ENCODE results near the gene FIBCD1. TPM values are rescaled to one million over a fixed set of nuclear protein-coding genes. Genes with fewer than 3 reads are reported as not detected.

FIBCD1 gene
- polyA plus RNA-seq, 1 donor = not detected

GRCh38 chr9:130860458-130861316, 78.4 kb downstream of the FIBCD1 start:
- no peak for DNase-seq (ENCODE audit: low read depth)

- DNase-seq (ENCODE audit: low read depth) = no peak
Measured at GRCh38 chr9:130858739-130859705, 80.0 kb downstream of the FIBCD1 start.

- DNase-seq (ENCODE audit: low read depth) = no peak
Measured at GRCh38 chr9:130857864-130858738, 80.9 kb downstream of the FIBCD1 start.

- no peak for DNase-seq (ENCODE audit: low read depth)
Measured at GRCh38 chr9:130856474-130856873, 82.6 kb downstream of the FIBCD1 start.

GRCh38 chr9:130854835-130855234, 84.2 kb downstream of the FIBCD1 start:
- DNase-seq (ENCODE audit: low read depth) = no peak

GRCh38 chr9:130854092-130854491, 85.0 kb downstream of the FIBCD1 start:
- DNase-seq (ENCODE audit: low read depth) = no peak

GRCh38 chr9:130852801-130853200, 86.2 kb downstream of the FIBCD1 start:
- DNase-seq (ENCODE audit: low read depth) = no peak

Other genes starting within 250 kb of the FIBCD1 start
- 26.5 TPM for gene EXOSC2, start 245.5 kb downstream of the FIBCD1 start, polyA plus RNA-seq (ENCODE audit: insufficient read length)
- gene ABL1, start 104.0 kb downstream of the FIBCD1 start, polyA plus RNA-seq (ENCODE audit: insufficient read length) = 52.6 TPM
- gene QRFP, start 42.4 kb downstream of the FIBCD1 start, polyA plus RNA-seq (ENCODE audit: insufficient read length) = 0.33 TPM
- gene LAMC3, start 69.9 kb upstream of the FIBCD1 start, polyA plus RNA-seq (ENCODE audit: insufficient read length) = 1.9 TPM
- 27.8 TPM for gene AIF1L, start 157.3 kb upstream of the FIBCD1 start, polyA plus RNA-seq (ENCODE audit: insufficient read length)
- 27.1 TPM for gene NUP214, start 186.3 kb upstream of the FIBCD1 start, polyA plus RNA-seq (ENCODE audit: insufficient read length)